Measurements from ENCODE around the gene FGF8.

DNA sequence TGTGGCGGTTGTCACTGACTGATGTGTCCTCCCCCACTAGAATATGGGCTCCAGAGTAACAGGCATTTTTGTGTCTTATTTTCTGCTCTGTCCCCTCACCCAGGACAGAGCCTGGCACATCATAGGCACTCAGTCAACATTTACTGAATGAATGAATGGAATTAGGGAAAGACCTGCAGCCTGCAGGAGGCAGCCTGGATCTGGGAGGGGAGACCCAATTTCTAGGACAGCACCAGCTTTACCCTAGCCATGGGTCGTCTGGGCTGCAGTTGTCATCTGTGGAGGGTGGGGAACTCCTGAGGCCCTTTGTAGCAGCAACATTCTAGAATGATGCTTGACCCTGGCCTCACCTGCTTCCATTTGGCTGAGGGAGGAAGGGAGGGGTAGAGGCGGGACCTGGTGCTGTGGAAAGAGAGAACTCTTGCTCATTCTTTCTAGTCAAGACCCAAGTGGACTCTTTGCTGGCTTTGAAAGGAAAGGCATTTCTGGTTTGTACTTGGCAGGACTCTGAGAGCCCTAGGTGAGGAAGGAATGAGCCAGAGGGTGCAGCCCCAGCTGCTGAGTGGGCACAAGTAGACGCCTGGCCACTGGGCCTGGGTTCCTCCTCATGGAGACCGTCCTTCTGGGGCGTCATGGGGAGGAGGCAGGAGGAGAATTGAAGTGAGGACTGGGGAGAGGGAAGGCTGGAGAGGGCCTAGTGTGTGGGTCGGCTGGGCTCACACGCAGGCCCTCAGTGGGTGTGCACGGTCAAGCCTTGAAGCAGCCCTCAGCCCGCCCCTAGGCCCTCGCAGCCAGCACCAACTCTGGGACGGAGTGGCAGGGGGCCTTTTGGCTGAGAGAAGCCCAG, 8.9 kb downstream of the FGF8 start:
- TF ChIP-seq ARNTL (CRISPR knock-in tag; IDR thresholded peaks at IDR 0.05; ENCODE audit: borderline replicate concordance, low read depth) (no peak), TCF4 (CRISPR knock-in tag; IDR thresholded peaks at IDR 0.05; ENCODE audit: borderline replicate concordance) (no peak), BACH2 (CRISPR knock-in tag; IDR thresholded peaks at IDR 0.05; ENCODE audit: borderline replicate concordance) (no peak), OSR1 (CRISPR knock-in tag; IDR thresholded peaks at IDR 0.05) (no peak), SNAI2 (CRISPR knock-in tag; IDR thresholded peaks at IDR 0.05) (no peak)
- TF ChIP-seq, protein P1, sequence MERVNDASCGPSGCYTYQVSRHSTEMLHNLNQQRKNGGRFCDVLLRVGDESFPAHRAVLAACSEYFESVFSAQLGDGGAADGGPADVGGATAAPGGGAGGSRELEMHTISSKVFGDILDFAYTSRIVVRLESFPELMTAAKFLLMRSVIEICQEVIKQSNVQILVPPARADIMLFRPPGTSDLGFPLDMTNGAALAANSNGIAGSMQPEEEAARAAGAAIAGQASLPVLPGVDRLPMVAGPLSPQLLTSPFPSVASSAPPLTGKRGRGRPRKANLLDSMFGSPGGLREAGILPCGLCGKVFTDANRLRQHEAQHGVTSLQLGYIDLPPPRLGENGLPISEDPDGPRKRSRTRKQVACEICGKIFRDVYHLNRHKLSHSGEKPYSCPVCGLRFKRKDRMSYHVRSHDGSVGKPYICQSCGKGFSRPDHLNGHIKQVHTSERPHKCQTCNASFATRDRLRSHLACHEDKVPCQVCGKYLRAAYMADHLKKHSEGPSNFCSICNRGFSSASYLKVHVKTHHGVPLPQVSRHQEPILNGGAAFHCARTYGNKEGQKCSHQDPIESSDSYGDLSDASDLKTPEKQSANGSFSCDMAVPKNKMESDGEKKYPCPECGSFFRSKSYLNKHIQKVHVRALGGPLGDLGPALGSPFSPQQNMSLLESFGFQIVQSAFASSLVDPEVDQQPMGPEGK (CRISPR knock-in tag; IDR thresholded peaks at IDR 0.05; ENCODE audit: borderline replicate concordance): no peak
